Inflammatory macrophage (primary cell): ENCODE data around the gene ARL14EP.

Experiments used
- DNase-seq, 2 donors: peaks; one replicate each; pipeline ENCODE4 v3.0.0-alpha.2; 2020 to 2022

The ARL14EP gene

GRCh38 chr11:30328681-30329080, 5.8 kb downstream of the ARL14EP start:
- DNase-seq: no peak

- no peak for DNase-seq
Observed at GRCh38 chr11:30329150-30329940, 6.4 kb downstream of the ARL14EP start.

GRCh38 chr11:30333405-30333804, 10.5 kb downstream of the ARL14EP start:
- DNase-seq: no peak

GRCh38 chr11:30342736-30343166, 19.8 kb downstream of the ARL14EP start:
- peak; percentile 49 to 57 for DNase-seq

- DNase-seq: no peak
Observed at GRCh38 chr11:30344085-30344484, 21.2 kb downstream of the ARL14EP start.

- no peak for DNase-seq
Observed at GRCh38 chr11:30345644-30346043, 22.7 kb downstream of the ARL14EP start.

- DNase-seq: peak; percentile 40 to 72
Observed at GRCh38 chr11:30346068-30346688, 23.3 kb downstream of the ARL14EP start.

- no peak for DNase-seq
Observed at GRCh38 chr11:30348035-30348434, 25.1 kb downstream of the ARL14EP start.

GRCh38 chr11:30349885-30350284, 27.0 kb downstream of the ARL14EP start:
- no peak for DNase-seq

- no peak for DNase-seq
Observed at GRCh38 chr11:30350384-30350783, 27.5 kb downstream of the ARL14EP start.

GRCh38 chr11:30351061-30351460, 28.2 kb downstream of the ARL14EP start:
- DNase-seq: no peak

GRCh38 chr11:30356391-30356790, 33.5 kb downstream of the ARL14EP start:
- no peak for DNase-seq

- no peak for DNase-seq
Observed at GRCh38 chr11:30357872-30358271, 35.0 kb downstream of the ARL14EP start.

- no peak for DNase-seq
Observed at GRCh38 chr11:30358536-30358935, 35.6 kb downstream of the ARL14EP start.

GRCh38 chr11:30360741-30361140, 37.8 kb downstream of the ARL14EP start:
- no peak for DNase-seq

- DNase-seq: no peak
Observed at GRCh38 chr11:30364139-30364836, 41.4 kb downstream of the ARL14EP start.

GRCh38 chr11:30364837-30365482, 42.1 kb downstream of the ARL14EP start:
- no peak for DNase-seq

GRCh38 chr11:30365793-30366517, 43.1 kb downstream of the ARL14EP start:
- DNase-seq: no peak

- DNase-seq: no peak
Observed at GRCh38 chr11:30368394-30368793, 45.5 kb downstream of the ARL14EP start.

GRCh38 chr11:30370164-30370563, 47.3 kb downstream of the ARL14EP start:
- DNase-seq: no peak

GRCh38 chr11:30377347-30377746, 54.4 kb downstream of the ARL14EP start:
- DNase-seq: no peak

GRCh38 chr11:30380846-30381245, 57.9 kb downstream of the ARL14EP start:
- DNase-seq: no peak
